Activated naive CD4-positive, alpha-beta T cell treated with anti-CD3 and anti-CD28 coated beads, Interleukin-2, amount 10 ng/mL, durations not matched to agents 5 hours and 36 hours (primary cell): ENCODE results near the gene PTH2. TPM values are rescaled to one million over a fixed set of nuclear protein-coding genes. Genes with fewer than 3 reads are reported as not detected.

Experiments
- total RNA-seq, 2 experiments: library from RNA; stranded (reverse); gene quantifications; one replicate each; pipeline ENCODE4 v1.2.3, GENCODE V29; 2021

Gene PTH2
- total RNA-seq: 1 to 10 TPM; 1.4 to 1.5 TPM

GRCh38 chr19:49423071-49423984, at the start of gene PTH2:
PTH2 (minus strand) TSS chr19:49423441; CDS start chr19:49423339, 102 bp downstream.

GRCh38 chr19:49453013-49453756, 29.9 kb upstream of the PTH2 start, which contains the start of gene ALDH16A1:
ALDH16A1 (plus strand) TSS chr19:49453225; CDS start chr19:49453332, 107 bp downstream.

DNA sequence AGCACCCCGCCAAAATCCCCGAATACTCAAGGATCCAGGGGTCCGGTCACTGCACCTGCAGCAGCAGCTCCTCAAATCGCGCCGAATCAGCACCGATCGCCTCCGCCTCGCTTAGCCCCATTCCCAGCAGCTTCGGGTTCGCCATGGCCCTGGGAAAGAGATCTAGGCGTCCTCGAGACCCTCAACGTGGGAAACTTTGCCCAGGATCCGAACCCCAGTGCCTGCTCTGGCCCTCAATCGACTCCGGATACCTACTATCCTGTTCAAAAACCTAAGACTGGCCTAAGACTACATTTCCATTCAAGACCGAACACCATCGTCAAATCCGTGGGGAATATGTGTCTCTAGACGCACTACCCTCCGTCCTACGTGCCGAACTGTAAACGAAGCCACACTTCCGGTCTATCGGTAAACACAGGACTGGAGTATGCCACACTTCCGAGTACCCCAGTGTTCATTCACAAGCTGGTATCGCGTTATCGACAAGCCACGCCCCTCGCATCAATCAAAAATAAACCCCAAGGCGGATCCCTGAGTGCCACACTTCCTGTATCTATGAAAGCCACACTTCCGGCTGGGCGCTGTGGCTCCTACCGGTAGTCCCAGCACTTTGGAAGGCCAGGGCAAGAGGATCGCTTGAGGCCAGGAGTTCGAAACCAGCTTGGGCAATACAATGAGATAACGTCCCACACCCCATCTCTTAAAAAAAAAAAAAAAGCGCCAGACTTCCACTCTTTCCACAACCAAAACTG, 28.4 kb upstream of the PTH2 start, which contains the start of gene PIH1D1:
Gene PIH1D1 (minus strand): TSS at position 385 of the 752 bp plus-strand sequence. CDS start 240 bp downstream, at position 145.

DNA sequence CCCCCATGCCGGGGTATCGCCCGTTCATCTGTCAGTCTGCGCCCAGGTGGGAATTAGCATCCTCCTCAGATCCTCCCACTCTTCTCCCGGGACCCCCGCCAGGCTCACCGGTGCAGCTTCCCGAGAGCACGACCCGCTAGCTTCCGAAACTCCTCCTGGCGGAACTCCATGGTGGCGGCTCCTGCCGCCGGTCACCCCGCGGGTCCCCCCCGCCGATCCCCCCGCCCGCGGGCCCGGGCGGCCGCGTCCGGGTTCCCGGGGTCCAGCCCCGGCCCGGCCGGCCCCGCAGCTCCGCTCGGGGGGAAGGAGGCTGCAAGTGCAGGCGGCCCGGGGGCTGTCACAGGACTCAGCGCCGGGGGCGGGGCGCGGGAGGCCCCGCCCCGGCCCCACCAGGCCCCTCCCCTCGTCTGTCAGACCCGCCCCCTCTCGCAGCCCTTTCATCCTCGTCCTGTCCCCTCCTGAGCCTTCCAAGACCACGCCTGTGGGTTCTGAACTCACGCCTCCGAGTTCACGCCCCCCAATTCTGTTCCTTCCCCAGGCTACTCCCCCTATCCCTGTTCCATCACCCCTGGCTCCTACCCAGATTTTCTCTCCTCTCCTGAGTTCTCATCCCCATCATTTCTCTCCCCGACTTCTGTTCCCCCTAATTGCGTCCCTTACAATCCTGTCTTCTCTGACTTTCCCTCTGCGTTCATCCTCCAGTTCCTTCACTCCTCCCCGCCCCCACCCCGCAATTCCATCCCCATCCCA, 18.1 kb upstream of the PTH2 start, which contains the start of gene SLC17A7:
Gene SLC17A7 (minus strand): TSS at position 318 of the 750 bp plus-strand sequence. CDS start 148 bp downstream, at position 170.

GRCh38 chr19:49425178-49425577, 1.9 kb upstream of the PTH2 start, which contains the start of gene GFY:
GFY (plus strand) TSS chr19:49425388; CDS start chr19:49426431, 1,043 bp downstream.

GRCh38 chr19:49387936-49388372, 35.3 kb downstream of the PTH2 start, which contains the start of gene KASH5:
KASH5 (plus strand) TSS chr19:49388249; CDS start chr19:49390884, 2,635 bp downstream.

Other genes with a start within 250 kb of the PTH2 start
- gene SLC6A16, start 98.2 kb downstream of the PTH2 start, total RNA-seq: 1 to 10 TPM; 5.3 to 5.4 TPM
- 100 to 1,000 TPM; 317 to 318 TPM for gene CD37, start 88.0 kb downstream of the PTH2 start, total RNA-seq
- gene TEAD2, start 61.0 kb downstream of the PTH2 start, total RNA-seq: not detected
- gene DKKL1, start 59.6 kb downstream of the PTH2 start, total RNA-seq: not detected
- gene KASH5, start 35.2 kb downstream of the PTH2 start, total RNA-seq: under 1 TPM; 0.33 to 0.46 TPM
- gene GFY, start 1.9 kb upstream of the PTH2 start, total RNA-seq: not detected
- gene SLC17A7, start 18.1 kb upstream of the PTH2 start, total RNA-seq: under 1 TPM; 0.19 to 0.23 TPM
- 100 to 1,000 TPM; 175 to 179 TPM for gene PIH1D1, start 28.4 kb upstream of the PTH2 start, total RNA-seq
- gene ALDH16A1, start 29.8 kb upstream of the PTH2 start, total RNA-seq: 10 to 100 TPM; 45.2 to 49.4 TPM
- 100 to 1,000 TPM; 398 to 423 TPM for gene FLT3LG, start 50.8 kb upstream of the PTH2 start, total RNA-seq
- 1,000 to 10,000 TPM; 3,272 to 3,289 TPM for gene RPL13A, start 64.2 kb upstream of the PTH2 start, total RNA-seq
- 1,000 to 10,000 TPM; 3,280 to 3,427 TPM for gene RPS11, start 73.0 kb upstream of the PTH2 start, total RNA-seq
- gene FCGRT, start 89.2 kb upstream of the PTH2 start, total RNA-seq: 10 to 100 TPM; 28.0 to 34.5 TPM
- gene RCN3, start 104.6 kb upstream of the PTH2 start, total RNA-seq: 1 to 10 TPM; 1.8 to 2.6 TPM
- gene NOSIP, start 157.1 kb upstream of the PTH2 start, total RNA-seq: 100 to 1,000 TPM; 408 to 414 TPM
- 1 to 10 TPM; 1.8 to 2.2 TPM for gene PRRG2, start 157.9 kb upstream of the PTH2 start, total RNA-seq
- 10 to 100 TPM; 39.3 to 40.8 TPM for gene PRR12, start 167.7 kb upstream of the PTH2 start, total RNA-seq
- 10 to 100 TPM; 13.7 to 13.8 TPM for gene RRAS, start 216.7 kb upstream of the PTH2 start, total RNA-seq
- gene SCAF1, start 218.8 kb upstream of the PTH2 start, total RNA-seq: 10 to 100 TPM; 53.6 to 55.0 TPM
- 100 to 1,000 TPM; 148 to 156 TPM for gene IRF3, start 242.4 kb upstream of the PTH2 start, total RNA-seq
- 10 to 100 TPM; 47.4 to 50.9 TPM for gene BCL2L12, start 242.5 kb upstream of the PTH2 start, total RNA-seq